HepG2 (cell line): ENCODE data around the gene COMMD9. TPM values are rescaled to one million over a fixed set of nuclear protein-coding genes. Genes with fewer than 3 reads are reported as not detected.

ENCODE experiments used
- ATAC-seq: fragments of 200-7000 bp; cut with Tn5 transposase; 3 replicates; pipeline ENCODE4 v1.9.1; 2020; ENCODE audit warnings: mild to moderate bottlenecking, moderate library complexity
- BruUV-seq: library from RNA; stranded (reverse); fragments of 400-500 nt; replicated peaks from 2 replicates; lab custom pipeline; 2021; lab: Mats Ljungman, UMichigan
- CTCF ChIA-PET: fragments of 300-600 bp; formaldehyde crosslinking; extraction: SDS; loops from one replicate; lab custom pipeline; 2021; ENCODE audit warnings: low total read pairs, inconsistent platforms, low intra/inter-chr PET ratio; lab: Yijun Ruan, JAX
- POLR2A ChIA-PET: fragments of 350-600 bp; sonication (Branson Sonifier 250); formaldehyde crosslinking; loops from one replicate; lab custom pipeline; 2020; ENCODE audit warnings: antibody characterized with exemption, inconsistent platforms; lab: Yijun Ruan, JAX
- DNase-seq: peaks from one replicate; pipeline ENCODE4 v3.0.0-alpha.2; 2015; ENCODE audit warnings: low spot score
- FAIRE-seq: peaks from 3 replicates; lab custom pipeline; 2011; peaks lifted over from hg19 to GRCh38; lab: Jason Lieb, UNC
- H2AFZ ChIP-seq: one replicate; pipeline ENCODE4 v1.6.1; 2011; ENCODE audit warnings: low read length, inconsistent platforms
- H3K27ac ChIP-seq: fragments of 300-600 bp; 3 replicates; pipeline ENCODE4 v1.8.0; 2011; ENCODE audit warnings: mixed run types, mild to moderate bottlenecking, mixed read lengths, low read length, inconsistent platforms; ENCODE audit not compliant: insufficient read depth; ENCODE audit errors: extremely low read length
- H3K27me3 ChIP-seq, 2 experiments: fragments of 200-600 bp in 1 of 2; 2 replicates in 1 of 2; 3 replicates in 1 of 2; pipeline versions ENCODE4 v1.6.0 to v1.8.0; 2011; ENCODE audit warnings: low read length in 2 of 2, mild to moderate bottlenecking in 2 of 2, moderate library complexity in 2 of 2, inconsistent platforms in 1 of 2; ENCODE audit not compliant: insufficient read depth in 2 of 2, control insufficient read depth in 1 of 2
- H3K36me3 ChIP-seq, 2 experiments: fragments of 200-600 bp in 1 of 2; replicated peaks in 1 of 2; 2 replicates in 1 of 2; 3 replicates in 1 of 2; pipeline versions ENCODE4 v1.5.1 to v1.8.0; 2011; ENCODE audit warnings: low read length in 2 of 2, inconsistent platforms in 1 of 2; ENCODE audit not compliant: insufficient read depth in 2 of 2, control insufficient read depth in 1 of 2
- H3K4me1 ChIP-seq: 2 replicates; pipeline ENCODE4 v1.5.1; 2012; ENCODE audit warnings: low read length, inconsistent platforms; ENCODE audit not compliant: insufficient read depth
- H3K4me2 ChIP-seq: 2 replicates; pipeline ENCODE4 v1.6.0; 2011; ENCODE audit warnings: low read depth, low read length, inconsistent platforms
- H3K4me3 ChIP-seq, 3 experiments: fragments of 200-600 bp in 1 of 3; sonication (generic), shearing (Covaris generic) in 1 of 3; replicated peaks in 1 of 3; 2 replicates each; pipeline ENCODE4 v1.5.1; 2011 to 2016; ENCODE audit warnings: low read length in 3 of 3, inconsistent platforms in 2 of 3, low read depth in 2 of 3, mild to moderate bottlenecking in 2 of 3, control low read depth in 1 of 3, mixed read lengths in 1 of 3; ENCODE audit not compliant: insufficient read depth in 1 of 3
- H3K79me2 ChIP-seq: one replicate; pipeline ENCODE4 v1.6.1; 2011; ENCODE audit warnings: low read length, inconsistent platforms; ENCODE audit not compliant: insufficient read depth
- H3K9ac ChIP-seq: 2 replicates; pipeline ENCODE4 v1.6.0; 2011; ENCODE audit warnings: mild to moderate bottlenecking, low read depth, low read length, inconsistent platforms; ENCODE audit not compliant: insufficient read depth
- H3K9me3 ChIP-seq: 2 replicates; pipeline ENCODE4 v1.5.1; 2012; ENCODE audit warnings: mild to moderate bottlenecking, low read length
- H4K20me1 ChIP-seq: 2 replicates; pipeline ENCODE4 v1.6.0; 2011; ENCODE audit warnings: inconsistent platforms, mild to moderate bottlenecking, low read length, moderate library complexity; ENCODE audit not compliant: insufficient read depth
- MTA3 ChIP-seq: sonication (generic); formaldehyde crosslinking; IDR thresholded peaks from 2 replicates; pipeline ENCODE4 v1.4.0; 2020; ENCODE audit warnings: missing genetic modification reagents
- ONECUT2 ChIP-seq: sonication (generic); formaldehyde crosslinking; IDR thresholded peaks from 2 replicates; pipeline ENCODE4 v1.4.0; 2020; ENCODE audit warnings: missing genetic modification reagents
- REST ChIP-seq, 2 experiments: IDR thresholded peaks; 2 replicates each; pipeline ENCODE4 v1.6.1; 2011 to 2012; ENCODE audit warnings: low read length in 2 of 2, borderline replicate concordance in 1 of 2, low read depth in 1 of 2, mild to moderate bottlenecking in 1 of 2, moderate library complexity in 1 of 2
- ZNF772 ChIP-seq: sonication (generic); formaldehyde crosslinking; IDR thresholded peaks from 2 replicates; pipeline ENCODE4 v1.5.0; 2020; ENCODE audit warnings: mild to moderate bottlenecking, missing genetic modification reagents
- WGBS: methylation state at CpG from one replicate; pipeline ENCODE4 v1.1.6; 2017; ENCODE audit warnings: low lambda C conversion rate; 5-methylcytosine and 5-hydroxymethylcytosine counted together
- in situ Hi-C: cut with HindIII; loops from 2 replicates; pipeline ENCODE4 v1.10.0; 2017; ENCODE audit warnings: low pct_unique_long_range_greater_than_20kb; ENCODE audit not compliant: extremely low pct_ligation_motif_present
- intact Hi-C: fragments of 100-400 bp; cut with micrococcal nuclease; formaldehyde crosslinking; loops from one replicate; pipeline ENCODE4 v1.10.0; 2022; ENCODE audit not compliant: unreplicated experiment
- polyA plus RNA-seq, 8 experiments: library from polyadenylated mRNA; depleted of rRNA in 3 of 8; stranded (reverse) in 7 of 8; unstranded in 1 of 8; fragments of >200 nt; fragmentation: Illumina TruSeq in 4 of 8; extraction: Trizol in 4 of 8; gene quantifications; 2 replicates each; pipeline versions ENCODE4 v1.2.1 to v1.2.3, GENCODE V29; 2011 to 2016; ENCODE audit warnings: low read depth in 4 of 8, missing spikeins in 1 of 8, mixed read lengths in 1 of 8; ENCODE audit not compliant: insufficient read depth in 1 of 8
- total RNA-seq, 5 experiments: library from RNA; depleted of rRNA; stranded (reverse); fragments of >200 nt; fragmentation: Illumina TruSeq; extraction: Trizol; gene quantifications; 2 replicates each; pipeline ENCODE4 v1.2.3, GENCODE V29; 2016; ENCODE audit warnings: low read depth in 1 of 5
- TF ChIP-seq, protein P1 (sequence below): sonication (generic); formaldehyde crosslinking; IDR thresholded peaks from 2 replicates; pipeline ENCODE4 v1.4.0; 2020; ENCODE audit warnings: missing genetic modification reagents, borderline replicate concordance
- TF ChIP-seq, protein P2 (sequence below): sonication (generic); formaldehyde crosslinking; IDR thresholded peaks from 2 replicates; pipeline ENCODE4 v1.5.1; 2020; ENCODE audit warnings: mild to moderate bottlenecking, missing genetic modification reagents, borderline replicate concordance

COMMD9 gene
- total and polyA plus RNA-seq, 2 of the 13 experiments (the other 11 are each of a cell fraction or from before 2014, with no cell fraction given), result 47.3 to 76.7 TPM

GRCh38 chr11:36314434-36314767 lies 25.2 kb upstream of the COMMD9 start (continued):
- TF ChIP-seq ZNF772 (CRISPR knock-in tag), result no peak

DNA sequence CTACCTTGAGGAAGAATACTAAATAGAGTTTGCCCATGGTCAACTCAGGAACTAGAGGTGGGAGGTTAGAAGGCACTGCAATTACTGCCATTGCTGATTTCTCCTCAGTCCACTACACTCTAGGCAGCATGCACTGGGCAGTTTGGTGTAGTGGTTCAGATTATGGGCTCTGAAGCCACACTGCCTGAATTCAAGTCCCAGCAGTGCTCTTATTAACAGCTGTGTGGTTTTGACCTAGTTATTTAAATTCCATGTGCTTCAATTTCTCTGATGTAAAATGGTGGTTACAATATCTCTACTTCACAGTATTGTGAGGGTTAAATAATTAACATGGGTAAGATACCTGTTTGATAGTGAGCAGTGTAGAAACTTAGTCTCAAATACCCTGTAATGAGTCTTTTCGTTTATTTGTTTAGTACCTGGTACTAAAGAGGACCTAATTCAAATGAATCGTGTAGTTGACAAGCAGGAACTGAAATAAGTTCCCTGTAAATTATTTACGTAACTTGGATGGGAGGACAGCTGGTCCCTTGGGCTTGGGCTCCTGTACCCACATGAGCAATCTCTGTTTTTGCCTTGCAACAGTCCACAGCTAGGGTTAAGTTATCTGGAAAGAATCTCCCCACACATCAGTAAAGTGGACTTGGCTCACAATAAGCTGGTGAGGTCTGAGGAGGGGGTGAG lies 24.7 kb upstream of the COMMD9 start:
- Histone ChIP-seq H3K27me3 (peaks cover 0 to 19% of the 10 kb centered on the region in 2 experiments; a peak in 2 of 5 replicates), H3K36me3 (no peaks in the 10 kb centered on the region), H3K4me3 (no peak overlapping the region)
- no peak for ATAC-seq
- intact Hi-C loops, result no loop called here
- CTCF ChIA-PET, result no interaction called here
- no peak for TF ChIP-seq MTA3 (CRISPR knock-in tag)
- no peak for TF ChIP-seq ONECUT2 (CRISPR knock-in tag)
- TF ChIP-seq, protein P1, sequence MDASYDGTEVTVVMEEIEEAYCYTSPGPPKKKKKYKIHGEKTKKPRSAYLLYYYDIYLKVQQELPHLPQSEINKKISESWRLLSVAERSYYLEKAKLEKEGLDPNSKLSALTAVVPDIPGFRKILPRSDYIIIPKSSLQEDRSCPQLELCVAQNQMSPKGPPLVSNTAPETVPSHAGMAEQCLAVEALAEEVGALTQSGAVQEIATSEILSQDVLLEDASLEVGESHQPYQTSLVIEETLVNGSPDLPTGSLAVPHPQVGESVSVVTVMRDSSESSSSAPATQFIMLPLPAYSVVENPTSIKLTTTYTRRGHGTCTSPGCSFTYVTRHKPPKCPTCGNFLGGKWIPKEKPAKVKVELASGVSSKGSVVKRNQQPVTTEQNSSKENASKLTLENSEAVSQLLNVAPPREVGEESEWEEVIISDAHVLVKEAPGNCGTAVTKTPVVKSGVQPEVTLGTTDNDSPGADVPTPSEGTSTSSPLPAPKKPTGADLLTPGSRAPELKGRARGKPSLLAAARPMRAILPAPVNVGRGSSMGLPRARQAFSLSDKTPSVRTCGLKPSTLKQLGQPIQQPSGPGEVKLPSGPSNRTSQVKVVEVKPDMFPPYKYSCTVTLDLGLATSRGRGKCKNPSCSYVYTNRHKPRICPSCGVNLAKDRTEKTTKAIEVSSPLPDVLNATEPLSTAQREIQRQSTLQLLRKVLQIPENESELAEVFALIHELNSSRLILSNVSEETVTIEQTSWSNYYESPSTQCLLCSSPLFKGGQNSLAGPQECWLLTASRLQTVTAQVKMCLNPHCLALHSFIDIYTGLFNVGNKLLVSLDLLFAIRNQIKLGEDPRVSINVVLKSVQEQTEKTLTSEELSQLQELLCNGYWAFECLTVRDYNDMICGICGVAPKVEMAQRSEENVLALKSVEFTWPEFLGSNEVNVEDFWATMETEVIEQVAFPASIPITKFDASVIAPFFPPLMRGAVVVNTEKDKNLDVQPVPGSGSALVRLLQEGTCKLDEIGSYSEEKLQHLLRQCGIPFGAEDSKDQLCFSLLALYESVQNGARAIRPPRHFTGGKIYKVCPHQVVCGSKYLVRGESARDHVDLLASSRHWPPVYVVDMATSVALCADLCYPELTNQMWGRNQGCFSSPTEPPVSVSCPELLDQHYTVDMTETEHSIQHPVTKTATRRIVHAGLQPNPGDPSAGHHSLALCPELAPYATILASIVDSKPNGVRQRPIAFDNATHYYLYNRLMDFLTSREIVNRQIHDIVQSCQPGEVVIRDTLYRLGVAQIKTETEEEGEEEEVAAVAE (CRISPR knock-in tag), result no peak
- TF ChIP-seq REST (IDR thresholded peaks at IDR 0.05; ENCODE audit: borderline replicate concordance in 1 of 2, low read depth in 1 of 2, low read length in 2 of 2), result no peak
- TF ChIP-seq, protein P2, sequence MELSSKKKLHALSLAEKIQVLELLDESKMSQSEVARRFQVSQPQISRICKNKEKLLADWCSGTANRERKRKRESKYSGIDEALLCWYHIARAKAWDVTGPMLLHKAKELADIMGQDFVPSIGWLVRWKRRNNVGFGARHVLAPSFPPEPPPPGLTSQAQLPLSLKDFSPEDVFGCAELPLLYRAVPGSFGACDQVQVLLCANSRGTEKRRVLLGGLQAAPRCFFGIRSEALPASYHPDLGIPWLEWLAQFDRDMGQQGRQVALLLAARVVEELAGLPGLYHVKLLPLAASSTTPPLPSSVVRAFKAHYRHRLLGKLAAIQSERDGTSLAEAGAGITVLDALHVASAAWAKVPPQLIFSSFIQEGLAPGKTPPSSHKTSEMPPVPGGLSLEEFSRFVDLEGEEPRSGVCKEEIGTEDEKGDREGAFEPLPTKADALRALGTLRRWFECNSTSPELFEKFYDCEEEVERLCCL, result no peak
- TF ChIP-seq, all 625 proteins: peak for 0
- H3K9me3 ChIP-seq, result no peaks in the 10 kb centered on the region
- 11% methylated on average over 3 of the region's 3 CpGs for WGBS
- POLR2A ChIA-PET, result no interaction called here
- no peaks in the 10 kb centered on the region for H3K4me1 ChIP-seq
- in situ Hi-C loops, result no loop called here
- no peaks in the 10 kb centered on the region for H4K20me1 ChIP-seq
- no peak for FAIRE-seq
- BruUV-seq, result no TSS peak
- H3K27ac ChIP-seq, result no peak overlapping the region
- H3K4me2 ChIP-seq, result no peak overlapping the region
- DNase-seq, result no peak
- H3K9ac ChIP-seq, result no peak overlapping the region
- no peak overlapping the region for H2AFZ ChIP-seq
- H3K79me2 ChIP-seq, result no peaks in the 10 kb centered on the region
